Ascending aorta (tissue), 2 donors: ENCODE results near the gene HLF. TPM values are rescaled to one million over a fixed set of nuclear protein-coding genes. Genes with fewer than 3 reads are reported as not detected.

Experiments used
- DNase-seq, 2 donors: peaks; one replicate each; pipeline ENCODE4 v3.0.0-alpha.2; 2019; ENCODE audit warnings: low spot score in 2 of 2
- H3K27ac ChIP-seq, 2 donors: fragments of 200-600 bp; sonication (generic); one replicate each; pipeline ENCODE4 v1.5.1; 2016 to 2017; ENCODE audit warnings: mild to moderate bottlenecking in 1 of 2
- H3K27me3 ChIP-seq: fragments of 200-600 bp; sonication (generic); one replicate; pipeline ENCODE4 v1.5.1; 2017
- H3K36me3 ChIP-seq, 2 donors: fragments of 200-600 bp; sonication (generic); one replicate each; pipeline ENCODE4 v1.5.1; 2016
- H3K4me1 ChIP-seq, 2 donors: fragments of 200-600 bp; sonication (generic); one replicate each; pipeline ENCODE4 v1.5.1; 2016 to 2017; ENCODE audit warnings: mild to moderate bottlenecking in 1 of 2
- H3K4me3 ChIP-seq, 2 donors: fragments of 200-600 bp; sonication (generic); one replicate each; pipeline ENCODE4 v1.5.1; 2016 to 2017; ENCODE audit warnings: mild to moderate bottlenecking in 1 of 2
- H3K9me3 ChIP-seq, 2 donors: fragments of 200-600 bp; sonication (generic); one replicate each; pipeline ENCODE4 v1.5.1; 2016
- CTCF ChIP-seq, 3 experiments: fragments of 200-600 bp in 2 of 3; fragments of 450-650 bp in 1 of 3; sonication (generic) in 2 of 3; IDR thresholded peaks; one replicate each; pipeline ENCODE4 v1.5.1; 2016 to 2019; ENCODE audit warnings: antibody characterized with exemption in 3 of 3, mild to moderate bottlenecking in 1 of 3, moderate library complexity in 1 of 3
- intact Hi-C: fragments of 100-400 bp; cut with DNase I; formaldehyde crosslinking; loops from one replicate; pipeline ENCODE4 v1.15.1; 2023
- total RNA-seq: library from RNA; depleted of rRNA; stranded (reverse); fragments of >200 nt; gene quantifications from one replicate; pipeline ENCODE4 v1.1.0, GENCODE V29; 2016

Gene HLF
- total RNA-seq, 1 donor from 2014 or later = 11.3 TPM

- DNase-seq = no peak
- Histone ChIP-seq H3K4me3 (no peak overlapping the region), H3K27ac (no peak overlapping the region), H3K27me3 (no peaks in the 10 kb centered on the region), H3K9me3 (no peaks in the 10 kb centered on the region), H3K36me3 (no peaks in the 10 kb centered on the region), H3K4me1 (no peaks in the 10 kb centered on the region)
- TF ChIP-seq CTCF (IDR thresholded peaks at IDR 0.05) = no peak
- intact Hi-C loops = loop anchor here (10.0 kb wide), 1 partner anchor 174 kb away; the partner anchor contains the start of gene SMIM36
Observed at GRCh38 chr17:55340686-55341085, 75.9 kb downstream of the HLF start.

GRCh38 chr17:55341432-55341831, 76.7 kb downstream of the HLF start:
- intact Hi-C loops = loop anchor here (10.0 kb wide), 1 partner anchor 173 kb away; the partner anchor contains the start of gene SMIM36
- DNase-seq = no peak
- Histone ChIP-seq H3K9me3 (no peaks in the 10 kb centered on the region), H3K27ac (no peak overlapping the region), H3K4me3 (no peak overlapping the region), H3K27me3 (no peaks in the 10 kb centered on the region), H3K36me3 (no peaks in the 10 kb centered on the region), H3K4me1 (no peaks in the 10 kb centered on the region)
- TF ChIP-seq CTCF (IDR thresholded peaks at IDR 0.05) = no peak

- TF ChIP-seq CTCF (IDR thresholded peaks at IDR 0.05) = no peak
- Histone ChIP-seq H3K27ac (no peak overlapping the region), H3K36me3 (no peaks in the 10 kb centered on the region), H3K9me3 (no peaks in the 10 kb centered on the region), H3K4me1 (no peaks in the 10 kb centered on the region), H3K27me3 (no peaks in the 10 kb centered on the region), H3K4me3 (no peak overlapping the region)
- intact Hi-C loops = loop anchor here (10.0 kb wide), 1 partner anchor 172 kb away; the partner anchor contains the start of gene SMIM36
- DNase-seq = no peak
Observed at GRCh38 chr17:55342800-55343585, 78.2 kb downstream of the HLF start.

- no peak for TF ChIP-seq CTCF (IDR thresholded peaks at IDR 0.05)
- H3K36me3 ChIP-seq = no peaks in the 10 kb centered on the region
- intact Hi-C loops = loop anchor here (10.0 kb wide), 1 partner anchor 171 kb away; the partner anchor contains the start of gene SMIM36
- no peak overlapping the region for H3K27ac ChIP-seq
- no peaks in the 10 kb centered on the region for H3K9me3 ChIP-seq
- no peaks in the 10 kb centered on the region for H3K27me3 ChIP-seq
- H3K4me1 ChIP-seq = no peaks in the 10 kb centered on the region
- no peak for DNase-seq
- H3K4me3 ChIP-seq = no peak overlapping the region
Observed at GRCh38 chr17:55343900-55344513, 79.2 kb downstream of the HLF start.

GRCh38 chr17:55344514-55344997, 79.8 kb downstream of the HLF start:
- Histone ChIP-seq H3K27ac (no peak overlapping the region), H3K9me3 (no peaks in the 10 kb centered on the region), H3K27me3 (no peaks in the 10 kb centered on the region), H3K4me3 (no peak overlapping the region), H3K4me1 (no peaks in the 10 kb centered on the region), H3K36me3 (no peaks in the 10 kb centered on the region)
- intact Hi-C loops = loop anchor here (10.0 kb wide), 1 partner anchor 170 kb away; the partner anchor contains the start of gene SMIM36
- no peak for TF ChIP-seq CTCF (IDR thresholded peaks at IDR 0.05)
- DNase-seq = no peak
